NCI-H2107 treated with DMSO at 0.1 percent for 48 hours (cell line): Measurements from ENCODE around the gene SNU13.
"Not testable (repeated sequence)": the region's sequence is repeated elsewhere in the genome, so short reads cannot be mapped to it uniquely, and the experiment has no call there.

Experiments
- DNase-seq: peaks from one replicate; lab custom pipeline; 2025; ENCODE audit not compliant: unreplicated experiment; lab: John Stamatoyannopoulos, UW

SNU13 gene

DNA sequence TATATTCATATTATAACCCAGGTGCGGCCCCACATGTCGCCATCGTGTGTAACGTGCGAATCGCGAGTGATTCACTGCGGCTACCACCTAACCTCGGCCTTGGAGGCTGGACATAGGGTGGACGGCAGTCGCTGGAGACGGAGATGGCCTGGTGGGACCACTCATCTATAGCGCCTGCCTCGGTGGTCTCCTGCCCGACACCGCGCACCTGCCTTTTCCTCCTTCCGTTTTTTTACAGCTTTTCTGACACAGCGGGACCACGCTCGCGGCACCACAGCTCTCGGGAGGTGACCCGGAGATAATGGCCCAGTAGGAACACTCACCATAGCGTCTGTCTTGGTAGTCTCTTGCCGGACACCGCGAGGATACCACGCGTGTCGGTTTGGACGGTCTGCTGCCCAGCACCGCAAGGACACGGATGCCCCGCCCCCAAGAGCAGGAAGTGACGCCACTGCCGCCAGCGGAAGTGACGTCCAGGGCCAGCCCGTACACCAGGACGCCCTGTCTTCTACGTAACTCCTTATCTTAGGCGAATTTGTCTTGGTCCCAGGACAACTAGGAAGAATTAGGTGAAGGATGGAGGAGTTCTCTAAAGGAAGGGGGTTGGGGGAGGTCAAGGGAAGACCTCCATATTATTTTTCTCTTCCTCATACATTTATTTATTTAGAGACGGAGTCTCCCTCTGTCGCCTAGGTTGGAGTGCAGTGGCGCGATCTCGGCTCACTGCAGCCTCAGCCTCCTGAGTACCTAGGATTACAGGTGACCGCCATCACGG is 6.4 kb downstream of the SNU13 start:
- DNase-seq, result peak; percentile 9

DNA sequence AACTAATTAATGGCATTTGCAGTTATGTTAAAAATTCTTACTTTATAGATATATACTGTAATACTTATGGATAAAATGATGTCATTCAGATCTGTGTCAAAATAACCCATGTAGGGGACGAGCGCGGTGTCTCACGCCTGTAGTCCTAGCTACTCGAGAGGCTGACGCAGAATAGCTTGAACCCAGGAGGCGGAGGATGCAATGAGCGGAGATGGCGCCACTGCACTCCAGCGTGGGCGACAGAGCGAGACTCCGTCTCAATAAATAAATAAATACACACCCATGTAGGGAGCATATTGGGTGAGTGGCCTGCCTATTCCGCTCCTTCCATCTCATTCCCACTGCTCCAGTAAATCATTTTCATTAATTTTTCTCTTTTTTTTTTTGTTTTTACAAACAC is 7.1 kb downstream of the SNU13 start:
- DNase-seq, result no peak

- DNase-seq, result no peak
Measured at GRCh38 chr22:41676134-41676533, 12.5 kb downstream of the SNU13 start.

DNA sequence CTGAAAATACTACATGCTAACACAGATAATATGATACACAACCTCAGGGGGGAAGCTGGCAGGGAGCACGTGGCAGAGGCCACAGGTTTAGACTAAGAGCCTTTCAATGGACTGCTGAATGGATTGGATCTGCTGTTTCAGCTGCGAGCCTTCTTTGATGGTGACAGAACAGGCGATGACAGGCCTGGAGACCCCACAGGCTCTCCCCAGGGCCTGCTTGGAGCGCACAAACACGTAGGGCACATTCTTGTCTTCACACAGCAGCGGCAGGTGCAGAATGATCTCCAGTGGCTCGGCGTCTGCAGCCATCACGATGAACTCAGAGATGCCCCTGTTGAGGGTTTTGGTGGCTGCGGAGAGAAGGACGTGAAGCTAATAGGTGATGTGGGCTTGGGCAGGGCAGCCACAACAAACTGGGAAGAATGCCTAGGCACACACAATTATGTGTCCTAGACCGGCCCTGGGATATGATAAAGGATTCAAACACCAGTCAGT is 13.8 kb downstream of the SNU13 start:
- peak; percentile 33 for DNase-seq

DNA sequence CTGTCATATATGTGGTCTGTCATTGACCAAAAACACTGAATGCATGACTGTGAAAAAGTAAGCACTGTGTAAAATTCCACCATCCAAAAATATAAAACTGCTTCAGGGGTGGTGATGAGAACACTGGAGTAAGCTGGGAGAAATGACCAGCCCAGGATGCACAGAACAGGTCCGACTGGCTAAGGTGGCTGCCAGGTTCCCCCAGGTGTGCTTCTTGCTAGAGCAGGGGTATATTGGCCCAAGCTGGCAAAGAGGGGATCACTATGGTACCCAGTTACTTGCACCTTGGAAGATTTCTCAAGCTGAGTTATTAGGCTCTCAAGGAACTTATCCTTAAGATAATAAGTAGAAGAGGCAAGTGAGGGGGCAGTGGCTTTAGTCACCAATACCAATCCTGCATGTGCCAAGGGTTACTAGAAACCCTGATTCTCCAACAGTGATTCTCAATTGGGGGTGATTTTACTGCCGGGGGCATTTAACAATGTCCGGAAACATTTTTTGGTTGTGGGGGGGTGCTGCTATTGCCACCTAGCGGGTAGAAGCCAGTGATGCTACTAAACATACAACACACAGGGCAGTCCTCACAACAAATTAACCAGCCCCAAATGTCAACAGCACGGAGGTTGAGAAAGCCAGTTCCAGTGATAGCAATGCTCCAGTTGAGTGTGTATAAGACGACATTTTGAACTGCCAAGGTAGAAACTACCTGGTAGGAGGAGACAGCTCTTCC is 15.7 kb downstream of the SNU13 start:
- no peak for DNase-seq

DNA sequence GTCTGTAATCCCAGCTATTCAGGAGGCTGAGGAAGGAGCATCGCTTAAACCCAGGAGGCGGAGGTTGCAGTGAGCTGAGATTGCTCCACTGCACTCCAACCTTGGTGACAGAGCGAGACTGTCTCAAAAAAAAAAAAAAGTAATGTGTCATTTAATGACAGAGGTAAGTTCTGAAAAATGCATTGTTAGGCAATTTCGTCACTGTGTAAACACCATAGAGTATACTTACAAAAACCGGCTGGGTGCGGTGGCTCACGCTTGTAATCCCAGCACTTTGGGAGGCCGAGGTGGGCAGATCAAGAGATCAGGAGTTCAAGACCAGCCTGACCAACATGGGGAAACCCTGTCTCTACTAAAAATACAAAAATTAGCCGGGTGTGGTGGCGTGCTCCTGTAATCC is 16.6 kb downstream of the SNU13 start:
- not testable (repeated sequence) for DNase-seq

GRCh38 chr22:41668971-41669911 is 19.4 kb downstream of the SNU13 start:
- no peak for DNase-seq

DNA sequence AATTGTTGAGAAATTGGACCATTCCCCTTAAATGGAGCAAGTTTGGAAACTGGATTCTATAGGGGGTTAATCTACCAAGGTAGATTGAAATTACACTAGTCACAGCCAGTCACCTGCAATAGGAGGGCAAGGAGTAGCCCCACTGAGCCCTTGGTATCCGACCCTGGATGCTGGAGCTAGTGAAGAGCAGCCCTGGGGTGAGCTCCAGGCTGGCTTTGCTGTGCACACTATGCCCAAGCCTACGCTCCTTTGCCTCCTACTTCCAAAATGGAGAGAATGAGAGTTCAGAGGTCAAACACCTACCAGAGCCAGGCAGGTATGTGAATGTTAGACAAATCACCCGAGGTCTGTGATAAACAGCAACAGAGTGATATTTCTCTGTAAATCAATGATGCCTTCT is 23.7 kb downstream of the SNU13 start:
- DNase-seq, result no peak

DNA sequence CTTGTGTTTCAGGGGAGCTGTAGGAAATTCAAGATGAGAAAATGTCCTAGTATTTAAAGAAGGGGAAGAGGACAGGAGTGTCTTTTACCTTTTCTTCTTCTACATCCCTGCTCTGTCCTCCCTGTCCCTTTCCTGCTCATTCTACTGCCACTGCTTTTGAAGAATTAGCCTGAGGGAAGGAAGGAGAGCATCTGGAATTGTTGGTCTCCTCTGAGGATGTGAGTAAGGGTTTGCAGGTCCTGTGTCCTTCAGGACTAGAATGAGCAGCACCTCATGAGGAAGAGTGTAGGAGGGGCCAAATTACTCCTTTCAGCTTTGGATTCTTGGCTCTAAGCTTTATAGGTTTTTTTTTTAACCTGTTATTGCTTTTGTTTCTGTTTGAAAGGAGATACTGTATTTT is 24.2 kb downstream of the SNU13 start:
- no peak for DNase-seq

- not testable (repeated sequence) for DNase-seq
Measured at GRCh38 chr22:41663594-41663993, 25.1 kb downstream of the SNU13 start.

GRCh38 chr22:41661713-41662112 is 27.0 kb downstream of the SNU13 start:
- no peak for DNase-seq

- no peak for DNase-seq
Measured at GRCh38 chr22:41661088-41661487, 27.6 kb downstream of the SNU13 start.

DNA sequence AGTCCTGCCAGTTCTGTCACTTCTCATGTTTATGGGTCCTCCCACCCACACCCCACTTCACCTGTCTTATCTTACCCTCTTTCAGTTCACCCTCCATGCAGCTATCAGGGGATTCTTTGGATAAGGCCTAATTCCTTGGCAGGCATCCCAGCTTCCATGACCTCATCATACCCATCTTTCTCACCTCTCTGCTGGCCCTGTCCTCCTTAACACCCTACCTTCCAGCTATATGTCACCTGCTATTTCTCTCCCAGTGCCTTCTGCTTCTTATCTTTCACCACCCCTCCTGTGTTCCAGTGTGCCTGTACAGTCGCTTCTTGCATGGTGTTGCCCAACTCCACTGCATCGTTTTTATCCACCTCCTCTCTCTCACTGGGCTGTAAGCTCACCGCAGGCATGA is 28.3 kb downstream of the SNU13 start:
- no peak for DNase-seq

DNA sequence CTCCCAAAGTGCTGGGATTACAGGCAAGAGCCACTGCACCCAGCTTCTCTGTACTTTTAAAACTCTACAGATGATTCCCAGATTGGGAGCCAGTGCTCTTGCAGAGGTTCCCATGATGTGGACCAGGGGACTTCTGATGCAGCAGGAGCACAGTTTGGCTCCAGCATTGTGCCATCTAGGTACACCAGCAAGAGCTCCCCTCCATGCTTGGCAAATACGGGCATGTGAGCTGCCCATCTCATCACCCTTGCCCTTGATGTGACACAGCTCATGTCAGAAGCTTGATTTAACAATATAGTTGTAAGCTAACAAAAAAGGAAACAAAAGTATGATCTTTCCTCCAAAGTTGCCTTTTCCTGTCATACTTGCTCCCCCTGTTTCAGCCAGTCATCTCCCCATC is 28.7 kb downstream of the SNU13 start:
- DNase-seq, result no peak

- no peak for DNase-seq
Measured at GRCh38 chr22:41658869-41659268, 29.8 kb downstream of the SNU13 start.

DNA sequence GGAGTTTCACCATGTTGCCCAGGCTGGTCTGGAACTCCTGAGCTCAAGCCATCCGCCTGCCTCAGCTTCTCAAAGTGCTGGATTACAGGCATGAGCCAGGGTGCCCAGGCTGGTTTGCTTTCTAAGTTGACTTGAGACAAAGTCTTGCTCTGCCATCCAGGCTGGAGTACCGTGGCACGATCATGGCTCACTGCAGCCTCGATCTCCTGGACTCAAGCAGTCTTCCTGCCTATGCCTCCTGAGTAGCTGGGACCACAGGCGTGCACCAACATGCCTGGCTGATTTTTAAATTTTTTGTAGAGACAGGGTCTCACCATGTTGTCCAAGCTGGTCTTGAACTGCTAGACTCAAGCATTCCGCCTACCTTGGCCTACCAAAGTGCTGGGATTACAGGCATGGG is 31.0 kb downstream of the SNU13 start:
- no peak for DNase-seq

DNA sequence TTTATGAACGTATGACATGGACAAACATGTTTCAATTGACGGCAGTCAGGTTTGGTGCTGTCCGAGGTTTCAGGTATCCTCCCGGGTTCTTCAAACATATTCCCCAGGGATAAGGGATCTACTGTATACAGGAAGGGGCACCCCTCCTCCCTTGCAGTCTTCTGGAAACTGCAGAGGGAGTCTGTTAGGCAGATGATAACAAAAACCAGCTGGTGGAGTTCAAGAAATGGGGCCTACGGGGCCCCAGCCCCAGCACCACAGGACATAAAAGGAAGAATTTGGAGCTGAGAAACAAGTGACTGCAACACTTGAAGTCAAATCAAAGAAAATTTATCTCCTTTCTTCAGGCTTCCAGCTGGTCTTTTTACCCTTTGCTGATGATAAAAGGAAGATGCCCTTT is 32.1 kb downstream of the SNU13 start:
- DNase-seq, result no peak

- DNase-seq, result no peak
Measured at GRCh38 chr22:41654322-41654721, 34.3 kb downstream of the SNU13 start.

DNA sequence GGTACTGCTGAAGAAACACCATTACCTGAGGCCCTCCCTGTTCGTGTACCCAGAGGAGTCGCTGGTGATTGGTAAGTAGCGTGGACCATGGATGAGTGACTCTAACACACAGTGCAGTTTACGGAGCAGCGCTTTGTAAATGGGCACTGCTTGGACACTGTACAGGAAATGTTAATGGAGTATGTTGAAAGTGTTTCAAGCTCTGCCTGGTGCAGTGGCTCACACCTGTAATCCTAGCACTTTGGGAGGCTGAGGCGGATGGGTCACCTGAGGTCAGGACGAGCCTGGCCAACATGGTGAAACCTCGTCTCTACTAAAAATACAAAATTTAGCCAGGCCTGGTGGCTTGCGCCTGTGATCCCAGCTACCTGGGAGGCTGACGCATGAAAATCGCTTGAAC is 37.8 kb downstream of the SNU13 start:
- no peak for DNase-seq

- DNase-seq, result no peak
Measured at GRCh38 chr22:41650229-41650628, 38.4 kb downstream of the SNU13 start.

GRCh38 chr22:41648432-41648831 is 40.2 kb downstream of the SNU13 start:
- no peak for DNase-seq
